Hematopoietic multipotent progenitor cell treated with erythropoietin and hydrocortisone succinate and interleukin-3 and kit ligand, for 17 days (in vitro differentiated cells): ENCODE data around the gene FAM124A.

Experiments used
- DNase-seq: peaks from one replicate; pipeline ENCODE4 v3.0.0-alpha.2; 2015; ENCODE audit warnings: low spot score

Gene FAM124A

DNA sequence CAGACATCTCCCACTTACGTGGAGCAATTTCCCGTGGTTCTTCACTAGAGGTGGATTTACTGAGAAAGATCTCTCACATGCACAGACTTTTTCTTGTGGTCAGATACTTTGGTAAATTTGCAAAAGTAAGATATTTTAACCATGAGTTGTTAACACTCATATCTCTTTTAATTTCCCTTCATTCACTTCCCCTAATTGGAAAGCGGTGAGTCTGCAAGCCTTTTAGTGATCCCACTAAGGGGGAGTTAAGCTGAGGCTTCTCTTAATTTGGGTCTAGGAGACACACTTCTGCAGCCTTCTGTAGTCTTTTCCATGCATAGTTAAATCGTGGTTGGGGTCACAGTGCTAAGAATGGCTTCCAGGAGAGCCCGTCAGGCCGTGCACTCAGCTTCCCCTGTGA is 86.6 kb downstream of the FAM124A start:
- DNase-seq = no peak

DNA sequence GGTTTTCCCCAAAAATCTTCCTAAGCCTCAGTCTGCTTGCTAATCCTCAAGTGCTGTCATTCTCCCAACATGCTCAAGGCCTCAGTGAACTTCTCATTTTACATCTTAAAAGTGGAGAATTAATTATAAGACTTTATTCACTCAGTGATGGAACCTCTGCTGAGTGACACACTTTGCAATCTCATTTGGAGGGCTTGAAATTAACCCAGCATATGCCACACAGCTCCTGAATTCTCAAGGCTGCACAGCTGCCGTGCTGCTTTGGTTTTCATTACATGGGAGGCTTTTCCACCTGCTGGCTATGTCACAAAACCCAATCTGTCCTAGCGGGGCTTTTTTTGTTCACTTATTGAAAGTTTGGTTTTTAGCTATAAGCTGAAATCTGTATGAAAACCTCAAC is 89.0 kb downstream of the FAM124A start:
- no peak for DNase-seq

DNA sequence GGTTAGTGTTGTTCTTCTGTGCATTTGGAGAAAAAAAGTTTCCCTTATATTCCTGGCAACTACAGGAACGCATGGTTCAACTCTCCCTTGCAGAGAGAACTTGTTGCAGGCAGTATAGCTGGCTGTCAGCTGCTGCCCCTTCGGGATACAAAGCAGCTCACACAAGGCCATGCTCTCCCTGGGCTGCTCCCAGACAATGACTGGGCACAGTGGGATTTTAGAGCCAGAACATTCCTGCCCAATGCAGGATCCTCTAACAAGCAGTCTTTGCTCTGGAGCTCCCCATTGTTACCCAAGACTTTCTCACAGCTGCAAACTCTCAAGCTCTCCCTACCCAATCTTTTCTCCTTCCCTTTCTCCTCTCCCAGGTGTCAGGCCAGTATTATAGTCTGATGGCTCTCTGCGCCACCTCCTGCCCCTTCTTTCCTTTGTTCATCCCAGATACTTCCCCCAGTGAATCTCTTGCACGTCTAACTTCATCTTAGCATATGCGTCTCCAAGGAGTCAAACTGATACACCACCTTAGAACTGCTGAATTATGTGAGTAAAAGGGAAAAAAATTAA is 89.8 kb downstream of the FAM124A start:
- DNase-seq = no peak

DNA sequence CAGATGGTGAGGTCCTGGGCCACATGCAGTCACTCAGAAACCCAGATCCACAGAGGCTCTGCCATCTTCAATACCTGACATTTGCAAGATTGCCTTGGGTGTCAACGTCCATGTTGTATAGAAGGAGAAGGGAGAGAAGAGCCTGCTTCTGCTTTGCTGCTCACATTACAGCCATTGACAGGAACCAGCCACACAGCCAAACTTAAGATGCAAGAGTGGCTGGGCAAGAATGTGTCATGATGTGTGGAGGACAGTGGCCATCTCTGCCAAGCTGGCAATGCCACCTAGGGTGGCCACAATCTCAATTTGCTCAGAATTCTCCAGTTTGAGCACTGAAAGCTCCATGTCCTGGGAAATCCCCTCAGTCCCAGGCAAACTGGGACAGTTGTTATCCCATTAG is 91.4 kb downstream of the FAM124A start:
- DNase-seq = no peak

DNA sequence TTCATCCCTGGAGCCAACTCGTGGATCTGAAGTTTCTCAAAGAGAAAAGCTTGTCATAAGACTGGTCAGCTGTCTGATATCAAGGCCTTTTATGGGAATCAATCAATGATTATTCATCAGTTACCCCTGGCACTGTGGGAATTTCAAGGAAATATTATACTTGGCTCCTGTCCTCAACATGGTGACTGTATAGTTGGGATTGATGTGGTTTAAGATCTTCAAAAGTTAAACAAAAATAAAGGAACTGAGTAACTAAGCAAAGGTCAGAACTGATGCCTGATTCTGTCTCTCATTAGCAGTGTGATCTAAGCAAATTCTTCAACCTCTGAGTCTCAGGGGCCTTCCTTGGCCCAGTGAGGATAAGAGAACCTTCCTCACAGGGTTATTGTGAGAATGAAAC is 95.1 kb downstream of the FAM124A start:
- no peak for DNase-seq

DNA sequence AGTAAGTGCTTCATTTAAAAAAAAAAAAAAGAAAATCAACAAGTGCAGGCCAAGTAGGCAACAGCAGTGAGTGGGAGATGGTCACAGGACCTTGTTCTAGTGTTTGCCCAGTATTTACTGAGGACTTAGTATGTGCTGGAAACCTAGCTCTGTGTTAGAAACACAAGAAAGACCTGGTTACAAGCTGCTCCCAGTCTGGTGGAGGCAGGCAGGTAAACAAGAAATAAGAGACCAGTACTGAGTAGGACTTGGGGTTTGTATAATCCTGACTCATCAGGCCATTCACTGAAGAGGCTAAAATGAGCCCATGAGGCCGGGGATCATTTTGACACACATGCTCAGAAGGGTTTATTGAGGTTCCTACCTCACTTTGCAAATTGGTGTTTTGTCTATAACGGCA is 95.8 kb downstream of the FAM124A start:
- no peak for DNase-seq

- no peak for DNase-seq
Measured at GRCh38 chr13:51318876-51319275, 96.7 kb downstream of the FAM124A start.

- no peak for DNase-seq
Measured at GRCh38 chr13:51321836-51322235, 99.6 kb downstream of the FAM124A start.

- no peak for DNase-seq
Measured at GRCh38 chr13:51322826-51323225, 100.6 kb downstream of the FAM124A start.

- DNase-seq = no peak
Measured at GRCh38 chr13:51323824-51324511, 101.8 kb downstream of the FAM124A start.

DNA sequence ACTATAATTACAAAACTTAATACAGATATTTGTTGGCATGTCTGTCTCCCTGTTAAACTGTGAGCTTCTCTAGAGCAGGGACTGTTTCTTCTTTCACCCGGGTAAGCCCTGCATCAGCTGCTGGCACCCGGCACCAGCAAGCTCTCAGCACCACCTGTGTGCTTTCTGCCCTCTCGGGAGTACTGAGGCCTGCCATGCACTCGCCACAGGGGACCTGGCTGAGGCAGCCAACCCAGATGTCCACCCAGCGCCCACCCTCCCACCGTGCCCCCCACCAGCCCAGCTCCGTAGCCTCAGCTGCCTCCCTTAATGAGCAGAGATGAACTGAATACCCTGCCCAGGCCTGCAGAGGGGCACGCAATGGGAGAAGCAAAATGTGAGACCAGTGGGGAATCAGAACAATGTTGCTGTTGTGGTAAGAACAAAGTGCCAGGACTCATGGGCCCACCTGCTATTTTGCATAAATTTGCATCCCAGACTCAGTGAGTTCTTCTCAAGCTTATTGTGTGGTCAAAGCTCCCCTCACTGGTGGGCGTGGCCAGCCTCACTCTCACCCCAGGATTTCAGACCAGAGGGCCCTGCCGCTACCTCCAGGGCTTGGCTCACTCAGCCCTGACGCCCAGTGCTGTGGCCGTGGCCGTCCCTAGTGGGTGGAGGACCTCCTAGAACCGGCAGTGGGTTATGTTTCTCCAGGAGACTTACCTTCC is 102.7 kb downstream of the FAM124A start:
- no peak for DNase-seq

DNA sequence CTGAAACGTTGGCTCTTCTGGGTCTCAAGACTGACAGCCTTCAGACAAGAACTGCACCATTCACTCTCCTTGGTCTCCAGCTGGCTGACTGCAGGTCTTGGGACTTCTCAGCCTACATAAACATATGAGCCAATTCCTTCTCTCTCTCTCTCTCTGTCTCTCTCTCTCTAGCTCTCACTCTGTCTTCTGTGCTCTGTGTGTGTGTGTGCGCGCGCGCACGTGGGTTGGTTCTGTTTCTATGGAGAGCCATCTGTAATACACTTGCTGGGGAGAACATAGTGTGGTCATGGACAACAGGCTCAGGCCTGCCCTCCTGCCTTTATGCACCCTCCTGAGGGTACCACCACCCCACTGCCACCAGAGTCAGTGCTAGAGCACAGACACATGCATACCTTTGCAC is 103.6 kb downstream of the FAM124A start:
- no peak for DNase-seq

GRCh38 chr13:51326777-51327176 is 104.6 kb downstream of the FAM124A start:
- no peak for DNase-seq

DNA sequence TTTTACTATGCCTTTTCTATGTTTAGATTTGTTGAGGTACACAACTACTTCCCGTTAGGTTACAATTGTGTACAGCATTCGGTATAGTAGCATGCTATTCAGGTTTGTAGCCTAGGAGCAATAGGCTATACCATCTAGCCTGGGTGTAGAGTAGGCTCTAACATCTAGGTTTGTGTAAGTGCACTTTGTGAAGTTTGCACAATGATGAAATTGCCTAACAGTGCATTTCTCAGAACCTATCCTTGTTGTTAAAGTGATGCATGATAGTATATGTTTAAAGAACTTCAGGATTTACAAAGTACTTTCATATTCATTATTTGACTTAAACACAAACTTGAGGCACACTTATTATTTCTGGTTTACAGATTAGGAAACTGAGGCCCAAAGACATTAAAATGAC is 105.8 kb downstream of the FAM124A start:
- no peak for DNase-seq

DNA sequence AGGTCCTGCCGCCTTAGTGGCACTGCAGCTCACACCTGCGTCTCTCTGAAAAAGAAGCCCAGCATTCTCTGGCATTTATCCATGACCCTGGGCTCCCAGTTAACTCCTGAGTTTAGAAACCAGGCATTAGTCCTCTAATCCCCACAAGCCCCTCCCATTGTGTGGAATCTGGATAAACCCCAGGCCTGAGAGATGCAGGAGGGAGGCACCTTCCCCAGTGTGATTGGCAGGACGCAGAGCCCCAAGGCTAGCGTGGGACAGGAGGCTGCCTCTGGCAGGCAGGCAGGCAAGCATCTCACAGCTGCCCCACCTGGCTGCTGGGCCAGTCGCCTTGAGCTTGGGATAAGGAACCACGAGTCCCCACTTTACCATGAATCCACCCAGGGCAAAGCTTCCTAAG is 106.3 kb downstream of the FAM124A start:
- no peak for DNase-seq

DNA sequence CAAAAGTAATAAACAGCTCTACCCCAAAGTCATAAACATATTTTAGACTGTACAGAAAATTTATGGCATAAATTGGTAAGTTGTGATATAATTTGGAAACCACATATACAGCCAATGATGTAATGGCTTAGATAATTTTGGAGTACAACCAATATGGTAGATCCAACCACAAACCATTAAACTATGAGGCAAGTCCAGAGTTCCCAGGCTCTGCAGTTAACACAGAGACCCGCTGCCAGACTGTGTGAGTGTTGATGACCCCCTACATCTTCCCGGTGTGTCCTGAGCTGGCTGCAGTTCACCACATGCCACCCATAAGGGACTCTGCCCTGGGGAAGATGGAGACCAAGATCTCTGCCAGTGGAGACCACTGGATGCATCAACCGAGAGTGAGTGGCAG is 107.4 kb downstream of the FAM124A start:
- DNase-seq = no peak

GRCh38 chr13:51330791-51331190 is 108.6 kb downstream of the FAM124A start:
- DNase-seq = no peak

DNA sequence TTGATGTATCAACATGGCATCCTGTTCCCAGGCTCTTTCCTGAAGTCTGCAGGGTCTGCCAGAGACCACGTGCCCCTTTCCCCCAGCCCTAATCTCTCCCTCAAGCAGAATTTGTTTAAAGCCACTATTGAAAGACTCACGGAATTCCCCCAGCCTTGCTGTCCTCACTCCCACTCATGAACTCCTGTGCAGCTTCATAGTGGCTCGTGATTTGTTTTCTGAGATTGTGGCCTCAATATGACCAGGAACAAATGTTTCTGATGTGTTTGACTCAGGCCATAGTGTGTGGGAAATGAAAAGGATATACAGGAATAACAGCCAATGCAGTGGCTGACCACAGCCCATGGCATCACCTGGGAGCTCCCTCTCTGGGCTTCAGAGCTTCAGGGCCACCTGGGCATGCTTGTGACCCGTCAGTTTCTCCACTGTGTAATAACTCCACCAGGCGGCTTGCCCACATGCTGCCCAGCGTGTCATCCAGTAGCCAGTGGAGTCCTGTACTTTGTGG is 109.2 kb downstream of the FAM124A start:
- DNase-seq = no peak

DNA sequence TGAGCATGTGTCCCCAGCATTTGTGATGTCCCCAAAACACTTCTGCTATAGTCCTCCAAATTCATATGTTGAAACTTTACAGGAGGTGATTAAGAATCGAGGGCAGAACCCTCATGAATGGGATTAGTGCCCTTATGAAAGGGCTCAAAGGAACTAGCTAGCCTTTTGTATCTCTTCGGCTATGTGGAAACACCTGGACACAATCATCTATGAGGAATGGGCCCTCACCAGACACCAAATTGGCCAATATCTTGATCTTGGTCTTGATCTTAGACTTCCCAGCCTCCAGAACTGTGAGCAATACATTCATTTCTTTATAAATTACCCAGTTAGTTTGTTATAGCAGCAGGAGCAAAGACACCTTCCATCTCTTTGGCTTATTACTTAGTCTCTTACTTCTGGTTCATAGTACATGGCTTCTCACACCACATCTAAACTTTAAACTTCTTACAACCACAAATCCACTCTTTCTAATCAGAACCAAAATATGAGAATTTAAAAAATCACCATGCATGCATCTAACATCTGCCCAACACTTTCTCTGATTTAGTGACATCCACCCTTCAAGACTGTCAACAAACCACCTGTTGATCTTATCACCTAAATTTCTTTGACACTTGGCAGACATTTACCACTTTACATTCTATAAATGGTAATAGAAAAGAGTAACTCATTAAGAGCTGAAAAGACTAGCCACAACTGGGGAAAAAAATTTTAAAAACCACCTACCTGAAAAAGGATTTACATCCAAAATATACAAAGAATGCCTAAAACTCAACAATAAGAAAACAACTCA is 110.6 kb downstream of the FAM124A start:
- no peak for DNase-seq

DNA sequence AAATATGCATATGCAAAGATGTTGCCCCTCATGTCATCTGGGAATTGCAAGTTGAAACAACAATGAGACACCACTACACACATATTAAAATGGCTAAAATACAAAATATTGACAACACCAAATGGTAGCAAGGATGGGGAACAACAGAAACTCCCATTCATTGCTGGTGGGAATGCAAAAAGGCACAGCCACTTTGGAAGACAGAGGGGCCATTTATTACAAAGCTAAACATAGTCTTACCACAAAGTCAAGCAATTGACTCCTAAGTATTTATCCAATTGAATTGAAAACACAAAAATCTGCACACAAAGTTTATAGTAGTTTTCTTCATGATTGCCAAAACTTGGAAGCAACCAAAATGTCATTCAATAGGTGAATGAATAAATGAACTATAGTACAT is 111.2 kb downstream of the FAM124A start:
- no peak for DNase-seq

DNA sequence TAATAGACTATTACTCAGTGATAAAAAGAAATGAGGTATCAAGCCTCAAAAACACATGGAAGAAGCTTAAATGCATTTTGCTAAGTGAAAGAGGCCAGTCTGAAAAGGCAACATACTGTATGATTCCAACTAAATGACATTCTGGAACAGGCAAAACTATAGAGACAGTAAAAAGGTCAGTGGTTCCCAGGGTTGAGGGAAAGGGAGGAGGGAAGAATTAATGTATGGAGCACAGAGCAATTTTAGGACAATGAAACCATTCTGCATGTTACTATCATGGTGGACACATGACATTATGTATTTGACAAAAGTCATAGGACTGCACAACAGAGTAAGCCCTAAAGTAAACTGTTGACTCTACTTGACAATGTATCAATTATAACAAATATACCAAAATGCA is 111.6 kb downstream of the FAM124A start:
- no peak for DNase-seq
